ENCODE measurements around the gene SFMBT1.

Gene SFMBT1

GRCh38 chr3:52874864-52875587 lies 170.8 kb downstream of the SFMBT1 start:
- TF ChIP-seq CTCF (IDR thresholded peaks at IDR 0.05; ENCODE audit: borderline replicate concordance, control extremely low read depth, extremely low read depth, insufficient read depth, missing control alignments): no peak
- no peak for DNase-seq (ENCODE audit: low spot score)
- in situ Hi-C loops (cut with MboI; ENCODE audit: low sequenced_read_pairs, unreplicated experiment): no loop called here

GRCh38 chr3:52874160-52874701 lies 171.6 kb downstream of the SFMBT1 start:
- in situ Hi-C loops (cut with MboI; ENCODE audit: low sequenced_read_pairs, unreplicated experiment): no loop called here
- TF ChIP-seq CTCF (IDR thresholded peaks at IDR 0.05; ENCODE audit: borderline replicate concordance, control extremely low read depth, extremely low read depth, insufficient read depth, missing control alignments): no peak
- DNase-seq (ENCODE audit: low spot score): no peak

GRCh38 chr3:52873433-52874159 lies 172.3 kb downstream of the SFMBT1 start:
- TF ChIP-seq CTCF (IDR thresholded peaks at IDR 0.05; ENCODE audit: borderline replicate concordance, control extremely low read depth, extremely low read depth, insufficient read depth, missing control alignments): no peak
- DNase-seq (ENCODE audit: low spot score): no peak

GRCh38 chr3:52872245-52872644 lies 173.6 kb downstream of the SFMBT1 start:
- DNase-seq (ENCODE audit: low spot score): no peak
- TF ChIP-seq CTCF (IDR thresholded peaks at IDR 0.05; ENCODE audit: borderline replicate concordance, control extremely low read depth, extremely low read depth, insufficient read depth, missing control alignments): no peak
- in situ Hi-C loops (cut with MboI; ENCODE audit: low sequenced_read_pairs, unreplicated experiment): no loop called here

More at GRCh38 chr3:52873433-52874159, 172.3 kb downstream of the SFMBT1 start:
- in situ Hi-C loops (cut with MboI; ENCODE audit: low sequenced_read_pairs, unreplicated experiment): no loop called here

- TF ChIP-seq CTCF (IDR thresholded peaks at IDR 0.05; ENCODE audit: borderline replicate concordance, control extremely low read depth, extremely low read depth, insufficient read depth, missing control alignments): no peak
- no peak for DNase-seq (ENCODE audit: low spot score)
- in situ Hi-C loops (cut with MboI; ENCODE audit: low sequenced_read_pairs, unreplicated experiment): no loop called here
Measured at GRCh38 chr3:52871761-52872160, 174.1 kb downstream of the SFMBT1 start.

GRCh38 chr3:52870471-52870870 lies 175.4 kb downstream of the SFMBT1 start:
- DNase-seq (ENCODE audit: low spot score): no peak
- in situ Hi-C loops (cut with MboI; ENCODE audit: low sequenced_read_pairs, unreplicated experiment): no loop called here
- TF ChIP-seq CTCF (IDR thresholded peaks at IDR 0.05; ENCODE audit: borderline replicate concordance, control extremely low read depth, extremely low read depth, insufficient read depth, missing control alignments): no peak
